DND-41 (cell line): ENCODE data around the gene ARHGAP24.
A peak's percentile ranks its signal among the peaks of the same experiment; 100 is the strongest.

Experiments used
- ATAC-seq: fragments of 200-7000 bp; cut with Tn5 transposase; 3 replicates; pipeline ENCODE4 v1.9.1; 2021; ENCODE audit warnings: low read depth; ENCODE audit not compliant: insufficient read depth
- DNase-seq: peaks from one replicate; pipeline ENCODE4 v3.0.0-alpha.2; 2020
- H2AFZ ChIP-seq: 2 replicates; pipeline ENCODE4 v1.6.0; 2012; ENCODE audit warnings: low read depth, low read length
- H3K27ac ChIP-seq: 2 replicates; pipeline ENCODE4 v1.5.1; 2012; ENCODE audit warnings: low read length, inconsistent platforms
- H3K27me3 ChIP-seq: fragments of 200-600 bp; sonication (generic); 2 replicates; pipeline ENCODE4 v1.6.0; 2012; ENCODE audit warnings: low read length, mild to moderate bottlenecking, inconsistent platforms; ENCODE audit not compliant: insufficient read depth, poor library complexity
- H3K36me3 ChIP-seq: 2 replicates; pipeline ENCODE4 v1.5.1; 2012; ENCODE audit warnings: low read length, inconsistent platforms; ENCODE audit not compliant: insufficient read depth
- H3K4me1 ChIP-seq: 2 replicates; pipeline ENCODE4 v1.5.1; 2012; ENCODE audit warnings: mild to moderate bottlenecking, low read length; ENCODE audit not compliant: insufficient read depth
- H3K4me2 ChIP-seq: 2 replicates; pipeline ENCODE4 v1.6.0; 2012; ENCODE audit warnings: mild to moderate bottlenecking, moderate library complexity, low read length, inconsistent platforms; ENCODE audit not compliant: insufficient read depth
- H3K4me3 ChIP-seq, 2 experiments: fragments of 200-600 bp in 1 of 2; shearing (Covaris generic) in 1 of 2; 2 replicates each; pipeline ENCODE4 v1.5.1; 2012 to 2016; ENCODE audit warnings: inconsistent platforms in 2 of 2, low read length in 2 of 2, mild to moderate bottlenecking in 2 of 2, low read depth in 1 of 2, moderate library complexity in 1 of 2
- H3K79me2 ChIP-seq: 2 replicates; pipeline ENCODE4 v1.6.0; 2012; ENCODE audit warnings: low read length, inconsistent platforms; ENCODE audit not compliant: insufficient read depth
- H3K9ac ChIP-seq: 2 replicates; pipeline ENCODE4 v1.6.0; 2012; ENCODE audit warnings: low read depth, mild to moderate bottlenecking, inconsistent platforms, low read length, moderate library complexity
- H3K9me3 ChIP-seq: 2 replicates; pipeline ENCODE4 v1.5.1; 2012; ENCODE audit warnings: low read length, moderate library complexity, mild to moderate bottlenecking, inconsistent platforms; ENCODE audit not compliant: insufficient read depth, severe bottlenecking
- H4K20me1 ChIP-seq: 2 replicates; pipeline ENCODE4 v1.6.0; 2012; ENCODE audit warnings: low read length; ENCODE audit not compliant: insufficient read depth
- CTCF ChIP-seq: IDR thresholded peaks from 2 replicates; pipeline ENCODE4 v1.5.1; 2012; ENCODE audit warnings: borderline replicate concordance, low read length, moderate library complexity, mild to moderate bottlenecking; ENCODE audit not compliant: poor library complexity, severe bottlenecking; ENCODE audit errors: extremely low read depth
- EZH2 ChIP-seq: IDR thresholded peaks from 3 replicates; pipeline ENCODE4 v1.6.1; 2012; ENCODE audit warnings: borderline replicate concordance, low read depth, mild to moderate bottlenecking, moderate library complexity, low read length, inconsistent platforms; ENCODE audit not compliant: severe bottlenecking

Gene ARHGAP24

GRCh38 chr4:85939595-85939994, 464.6 kb downstream of the ARHGAP24 start:
- no peaks in the 10 kb centered on the region for H3K36me3 ChIP-seq
- no peak overlapping the region for H2AFZ ChIP-seq
- ATAC-seq (no peak), DNase-seq (no peak)
- no peak overlapping the region for H3K4me2 ChIP-seq
- TF ChIP-seq EZH2 (no peak), CTCF (no peak)
- no peaks in the 10 kb centered on the region for H4K20me1 ChIP-seq
- H3K9me3 ChIP-seq = no peaks in the 10 kb centered on the region
- H3K79me2 ChIP-seq = no peaks in the 10 kb centered on the region
- H3K4me1 ChIP-seq = peaks cover 16% of the 10 kb centered on the region
- H3K27ac ChIP-seq = no peak overlapping the region
- no peak overlapping the region for H3K9ac ChIP-seq
- no peak overlapping the region for H3K4me3 ChIP-seq
- no peaks in the 10 kb centered on the region for H3K27me3 ChIP-seq

GRCh38 chr4:85940151-85940550, 465.2 kb downstream of the ARHGAP24 start:
- DNase-seq (no peak), ATAC-seq (no peak)
- Histone ChIP-seq H3K4me1 (peaks cover 16% of the 10 kb centered on the region), H4K20me1 (no peaks in the 10 kb centered on the region), H3K79me2 (no peaks in the 10 kb centered on the region), H2AFZ (no peak overlapping the region), H3K9me3 (no peaks in the 10 kb centered on the region), H3K36me3 (no peaks in the 10 kb centered on the region), H3K4me3 (no peak overlapping the region), H3K9ac (no peak overlapping the region), H3K27me3 (no peaks in the 10 kb centered on the region), H3K4me2 (no peak overlapping the region), H3K27ac (no peak overlapping the region)
- no peak for TF ChIP-seq CTCF
- no peak for TF ChIP-seq EZH2

- H3K4me1 ChIP-seq = peaks cover 16% of the 10 kb centered on the region
- H3K79me2 ChIP-seq = no peaks in the 10 kb centered on the region
- no peaks in the 10 kb centered on the region for H3K27me3 ChIP-seq
- no peak overlapping the region for H3K9ac ChIP-seq
- H3K4me2 ChIP-seq = peak overlapping the region; percentile 25
- no peaks in the 10 kb centered on the region for H3K9me3 ChIP-seq
- H2AFZ ChIP-seq = 0 out of 2 replicates have a peak overlapping the region, but pooled peaks have one; percentile 29
- DNase-seq (peak; percentile 55), ATAC-seq (peak; percentile 99)
- H3K27ac ChIP-seq = peak overlapping the region; percentile 59
- H4K20me1 ChIP-seq = no peaks in the 10 kb centered on the region
- no peak for TF ChIP-seq EZH2
- peak; percentile 64 for TF ChIP-seq CTCF
- no peak overlapping the region for H3K4me3 ChIP-seq
- H3K36me3 ChIP-seq = no peaks in the 10 kb centered on the region
Measured at GRCh38 chr4:85942107-85942506, 467.2 kb downstream of the ARHGAP24 start.

GRCh38 chr4:85946821-85947220, 471.9 kb downstream of the ARHGAP24 start:
- TF ChIP-seq EZH2 = no peak
- no peak for TF ChIP-seq CTCF
- Histone ChIP-seq H3K4me2 (no peak overlapping the region), H4K20me1 (no peaks in the 10 kb centered on the region), H3K9me3 (no peaks in the 10 kb centered on the region), H3K27ac (no peak overlapping the region), H3K4me3 (no peak overlapping the region), H3K36me3 (no peaks in the 10 kb centered on the region), H3K4me1 (peaks cover 9% of the 10 kb centered on the region), H3K27me3 (no peaks in the 10 kb centered on the region), H3K9ac (no peak overlapping the region), H3K79me2 (no peaks in the 10 kb centered on the region), H2AFZ (no peak overlapping the region)
- ATAC-seq (no peak), DNase-seq (no peak)
